T-helper 1 cell (primary cell): ENCODE results near the gene THSD7A.
"Not testable (repeated sequence)": the region's sequence is repeated elsewhere in the genome, so short reads cannot be mapped to it uniquely, and the experiment has no call there.

ENCODE experiments used
- DNase-seq, 5 donors: peaks; one replicate each; pipeline ENCODE4 v3.0.0-alpha.2; 2012 to 2020

The THSD7A gene

GRCh38 chr7:11443934-11444333 is 388.1 kb downstream of the THSD7A start:
- DNase-seq = not testable (repeated sequence)

DNA sequence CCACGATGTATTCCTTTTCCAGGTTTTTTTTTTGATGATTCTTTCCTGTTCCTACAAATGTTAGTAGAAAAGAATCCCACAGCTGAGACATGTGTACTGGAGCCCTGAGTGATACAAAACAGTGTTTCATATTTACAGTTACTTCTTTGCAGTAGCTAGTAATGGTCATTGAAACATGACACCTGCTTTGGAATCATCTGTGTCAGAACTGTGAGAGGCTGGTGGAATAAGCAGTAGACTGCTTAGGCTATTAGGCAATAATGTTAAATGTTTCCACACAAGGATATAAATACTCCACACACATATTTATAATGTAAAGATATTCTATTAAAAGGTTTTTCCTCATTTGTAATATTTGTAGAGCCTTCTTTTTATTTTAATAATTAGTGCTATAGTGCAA is 394.0 kb downstream of the THSD7A start:
- no peak for DNase-seq

GRCh38 chr7:11436773-11437524 is 395.0 kb downstream of the THSD7A start:
- no peak for DNase-seq

DNA sequence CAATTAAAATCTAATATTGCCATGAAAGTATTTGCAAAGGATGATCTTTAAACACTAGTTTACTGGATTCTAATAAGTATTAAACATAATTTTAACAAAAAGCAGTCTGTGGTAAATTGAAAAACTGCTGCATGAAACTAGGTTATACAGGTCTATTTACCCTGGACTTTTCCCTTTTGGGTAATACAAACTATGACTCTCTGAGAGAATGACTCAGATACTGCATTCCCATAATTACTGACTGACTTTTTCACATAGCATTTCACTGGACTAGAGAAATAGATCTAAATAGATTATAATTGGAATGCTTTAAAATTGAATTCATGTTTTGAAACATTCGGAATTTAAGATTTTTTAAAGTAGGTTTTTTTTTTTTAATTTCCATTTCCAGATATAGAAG is 395.7 kb downstream of the THSD7A start:
- DNase-seq = no peak

DNA sequence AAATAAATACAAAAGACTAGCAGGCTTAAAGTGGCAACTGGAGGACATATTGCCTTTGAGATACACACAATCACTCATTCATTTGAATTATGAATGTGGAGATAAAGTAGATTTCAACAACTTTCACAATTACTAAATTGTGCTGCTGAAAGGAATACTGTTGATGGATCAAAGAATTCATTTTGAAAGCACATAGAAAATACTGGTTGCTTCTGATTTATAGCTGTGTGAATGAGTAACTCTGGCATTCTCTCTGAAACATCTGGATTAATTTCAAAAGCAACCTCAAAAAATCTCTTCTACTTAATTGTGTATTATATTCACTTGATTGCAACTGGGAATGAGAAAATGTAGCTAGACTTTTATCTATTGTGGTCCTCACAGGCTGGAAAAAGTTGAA is 397.6 kb downstream of the THSD7A start:
- no peak for DNase-seq

GRCh38 chr7:11430841-11431240 is 401.2 kb downstream of the THSD7A start:
- no peak for DNase-seq

GRCh38 chr7:11430112-11430511 is 401.9 kb downstream of the THSD7A start:
- no peak for DNase-seq

GRCh38 chr7:11428877-11429581 is 403.0 kb downstream of the THSD7A start:
- DNase-seq = no peak

DNA sequence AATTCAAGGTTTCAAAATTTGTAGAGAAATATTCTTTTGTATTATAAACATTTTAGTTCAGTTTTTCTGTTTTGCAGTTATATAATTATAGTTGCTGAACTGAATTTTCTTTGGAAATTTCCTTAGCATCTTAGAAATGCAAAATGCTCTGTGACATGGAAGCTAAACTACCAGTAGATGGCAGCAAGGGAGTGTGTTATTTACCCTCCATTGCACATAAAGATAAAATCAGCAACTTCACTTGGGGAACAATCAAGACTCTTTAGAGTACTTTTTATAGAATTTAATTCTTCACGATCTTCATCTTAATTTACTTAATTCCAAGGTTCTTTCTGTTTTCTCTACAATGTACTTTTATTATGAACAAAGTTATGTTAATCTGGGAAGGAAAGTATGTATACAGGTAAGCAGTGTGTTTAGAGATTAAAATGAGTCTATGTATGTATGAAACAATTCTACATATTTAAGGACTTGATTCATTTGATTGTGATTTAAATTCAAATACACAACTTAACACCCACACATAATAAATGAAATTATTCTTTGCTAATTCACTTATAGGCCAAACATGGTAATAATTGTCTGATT is 404.2 kb downstream of the THSD7A start:
- peak in 1 of 5 donors; percentile 13 for DNase-seq

DNA sequence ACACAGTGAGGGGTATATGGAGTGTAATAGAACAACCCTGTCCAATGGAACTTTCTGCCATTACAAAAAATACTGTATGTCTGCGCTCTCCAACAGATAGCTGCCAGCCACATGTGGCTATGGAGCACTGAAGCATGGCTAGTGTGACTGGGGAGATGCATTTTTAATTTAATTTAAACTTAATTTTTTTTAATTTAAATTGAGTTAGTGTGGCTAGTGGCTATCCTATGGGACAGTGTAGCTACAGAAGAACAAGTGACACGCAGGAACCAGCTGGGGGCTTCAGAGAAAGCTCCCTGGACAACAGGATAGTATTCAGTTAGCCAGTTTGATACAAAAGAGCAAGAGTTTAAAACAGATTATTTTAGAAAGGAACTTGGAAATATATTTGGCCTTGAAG is 408.0 kb downstream of the THSD7A start:
- DNase-seq = no peak

DNA sequence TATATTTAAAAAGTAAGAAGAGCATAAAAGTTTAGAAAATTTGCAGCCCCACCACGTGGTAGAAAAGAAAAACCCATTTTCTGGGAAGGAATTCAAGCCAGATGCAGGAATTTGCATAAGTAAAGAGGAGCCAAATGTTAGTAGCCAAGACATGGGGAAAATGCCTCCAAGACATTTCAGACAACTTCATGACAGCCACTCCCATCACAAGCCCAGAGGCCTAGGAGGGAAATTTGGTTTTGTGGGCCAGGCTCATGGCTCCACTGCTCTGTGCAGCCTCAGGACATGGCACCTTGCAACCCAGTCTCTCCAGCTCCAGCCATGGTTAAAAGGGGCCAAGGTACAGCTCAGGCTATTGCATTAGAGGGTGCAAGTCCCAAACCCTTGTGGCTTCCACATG is 411.9 kb downstream of the THSD7A start:
- DNase-seq = no peak

DNA sequence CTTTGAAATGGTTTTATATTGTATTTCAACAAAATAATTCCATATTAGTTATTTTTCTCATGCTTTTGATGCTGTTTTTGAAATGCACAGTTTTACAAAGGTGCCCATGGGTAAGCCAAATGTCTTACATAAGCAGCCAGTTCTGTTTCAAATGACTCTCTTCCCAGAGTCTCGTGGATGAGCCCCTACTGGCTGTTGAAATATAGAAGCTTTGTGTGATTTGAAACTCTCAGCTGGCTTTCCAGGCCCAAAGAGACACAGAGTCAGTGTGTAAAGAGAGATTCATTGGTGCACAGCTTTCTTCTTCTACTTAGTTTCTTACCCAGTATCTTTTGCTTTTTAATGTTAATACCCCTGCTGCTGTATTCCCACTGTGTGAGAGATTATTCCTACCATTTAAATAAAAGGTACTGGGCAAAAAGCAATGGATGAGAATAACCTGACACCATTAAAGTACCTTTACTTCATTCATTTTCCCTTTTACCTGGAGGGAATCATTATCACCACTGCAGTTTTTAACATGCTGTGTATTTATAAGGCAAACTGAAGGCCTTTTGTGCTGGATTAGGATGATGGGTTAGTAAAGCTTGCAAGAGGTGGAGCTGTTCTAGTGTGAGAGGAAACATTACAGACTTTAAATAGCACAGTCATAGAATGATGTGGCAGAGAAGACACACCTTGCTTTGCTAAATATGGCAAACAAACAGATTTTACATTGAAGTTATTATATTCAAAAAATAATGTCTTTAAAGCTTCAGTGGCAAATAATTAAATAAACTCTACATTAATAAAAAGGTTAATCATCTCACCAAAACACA is 415.1 kb downstream of the THSD7A start:
- no peak for DNase-seq

GRCh38 chr7:11415101-11415500 is 416.9 kb downstream of the THSD7A start:
- DNase-seq = no peak

DNA sequence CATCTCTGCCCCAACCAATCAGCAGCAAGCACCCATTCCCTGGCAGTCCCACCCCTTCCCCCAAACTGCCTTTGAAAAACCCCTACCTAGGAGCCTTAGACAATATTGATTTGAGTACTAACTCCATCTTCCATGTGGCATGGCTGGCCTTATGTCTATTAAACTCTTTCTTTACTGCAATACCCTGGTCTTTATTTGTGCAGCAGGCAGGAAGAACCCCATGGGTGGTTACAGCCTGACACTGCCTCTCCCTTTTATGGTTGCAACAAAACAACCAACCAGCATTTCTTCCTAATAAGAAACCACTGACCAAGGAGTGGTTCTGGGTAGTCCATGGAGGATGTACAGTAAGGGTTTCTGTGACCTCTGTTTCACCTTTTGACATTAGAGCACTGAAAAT is 418.1 kb downstream of the THSD7A start:
- no peak for DNase-seq

GRCh38 chr7:11412036-11412435 is 420.0 kb downstream of the THSD7A start:
- DNase-seq = no peak

DNA sequence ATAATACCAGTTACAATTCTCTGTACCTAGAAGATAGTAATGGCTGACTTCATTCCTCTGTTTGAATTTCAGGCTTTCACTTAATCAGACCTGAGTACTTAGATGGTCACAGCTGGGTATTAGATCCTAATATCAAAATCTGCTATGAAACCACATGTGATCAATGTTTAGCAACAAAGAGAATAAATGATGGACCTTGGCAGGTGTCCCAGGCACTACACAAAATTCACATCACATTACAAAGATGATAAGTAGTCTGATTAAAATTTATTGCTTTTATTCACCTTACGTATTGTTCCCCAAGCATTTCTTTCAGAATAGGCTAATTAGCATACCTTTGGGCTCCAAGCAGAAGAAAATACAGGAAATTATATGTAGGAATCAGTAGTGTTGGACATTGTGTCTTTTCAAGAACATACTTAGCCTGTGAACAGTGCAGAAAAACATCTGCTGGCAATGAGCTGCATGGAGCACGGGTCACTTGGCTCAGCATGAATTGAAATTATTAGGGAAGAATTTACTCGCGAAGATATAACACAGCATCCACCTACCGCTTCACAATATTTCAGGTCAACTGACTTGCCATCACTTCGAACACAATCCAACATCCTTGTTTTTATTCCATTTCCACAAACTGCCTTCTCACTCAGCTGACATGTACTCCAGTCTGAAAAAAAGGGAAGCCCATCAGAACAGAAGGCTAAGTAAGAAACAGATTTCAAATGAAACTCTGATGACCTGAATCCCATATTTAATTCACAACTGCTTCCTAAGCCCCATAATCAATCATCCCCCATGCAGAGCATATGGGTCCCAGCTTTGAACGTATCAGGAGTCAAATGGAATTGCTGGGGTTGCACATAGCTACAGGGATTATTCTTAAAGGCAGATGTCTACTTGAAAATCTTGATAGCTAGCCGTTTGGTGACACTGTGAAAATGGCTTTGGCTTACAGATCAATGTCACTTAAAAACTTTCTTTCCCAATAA is 421.0 kb downstream of the THSD7A start:
- no peak for DNase-seq

GRCh38 chr7:11404355-11404754 is 427.6 kb downstream of the THSD7A start:
- no peak for DNase-seq

DNA sequence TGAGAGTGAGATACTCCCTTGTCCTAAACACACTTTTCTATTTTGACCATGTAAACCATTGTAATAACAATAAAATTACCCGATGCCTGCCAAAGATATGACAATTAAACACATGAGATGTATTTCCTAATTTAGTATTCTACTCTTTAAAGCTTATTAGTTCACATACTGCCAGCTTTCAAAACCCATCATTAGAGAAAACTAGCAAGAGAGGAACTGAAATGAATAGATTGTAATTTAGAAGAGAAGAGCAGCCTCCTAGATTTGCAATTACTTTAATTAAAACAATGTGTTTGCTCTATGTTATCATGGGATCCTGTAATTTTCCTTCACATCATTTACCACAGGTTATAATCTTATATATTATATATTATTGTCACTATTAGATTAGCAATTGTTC is 428.2 kb downstream of the THSD7A start:
- DNase-seq = no peak

DNA sequence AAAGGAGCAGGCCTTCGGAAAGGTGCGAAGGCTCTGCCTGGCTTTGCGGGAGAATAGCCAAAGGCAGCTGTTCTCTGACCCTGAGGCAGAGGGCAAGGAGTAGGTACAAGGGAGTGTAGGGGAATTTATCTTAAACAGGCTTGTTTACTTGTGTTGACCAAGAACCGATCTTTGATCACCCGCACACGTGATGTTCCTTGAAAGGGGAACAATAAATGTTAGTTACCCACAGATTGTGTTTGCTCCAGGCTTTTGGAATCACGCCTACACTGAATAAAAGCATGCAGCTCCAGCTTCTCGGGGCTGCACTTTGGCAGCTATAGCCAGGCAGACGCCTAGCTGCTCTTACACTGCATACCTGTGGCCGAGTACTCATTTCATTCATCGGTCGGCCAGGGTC is 437.6 kb downstream of the THSD7A start:
- no peak for DNase-seq

DNA sequence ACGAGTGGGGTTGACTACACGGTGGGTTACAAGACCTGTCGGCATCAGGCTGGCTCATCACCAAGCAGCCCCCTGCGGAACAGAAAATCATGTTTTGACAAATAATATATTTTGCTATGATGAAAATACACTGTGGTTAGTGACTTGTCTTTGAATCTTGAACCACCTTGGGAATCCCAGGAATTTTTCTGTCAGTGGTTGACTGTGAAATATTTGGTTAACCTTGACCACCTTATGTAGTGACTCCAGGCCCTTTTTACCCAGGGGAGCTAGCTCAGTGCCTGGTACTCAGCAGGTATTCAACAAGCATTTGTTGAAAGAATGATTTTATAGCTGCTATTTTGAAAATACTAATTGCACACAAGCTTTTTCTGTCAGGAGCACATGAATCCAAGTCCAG is 452.4 kb downstream of the THSD7A start:
- no peak for DNase-seq

DNA sequence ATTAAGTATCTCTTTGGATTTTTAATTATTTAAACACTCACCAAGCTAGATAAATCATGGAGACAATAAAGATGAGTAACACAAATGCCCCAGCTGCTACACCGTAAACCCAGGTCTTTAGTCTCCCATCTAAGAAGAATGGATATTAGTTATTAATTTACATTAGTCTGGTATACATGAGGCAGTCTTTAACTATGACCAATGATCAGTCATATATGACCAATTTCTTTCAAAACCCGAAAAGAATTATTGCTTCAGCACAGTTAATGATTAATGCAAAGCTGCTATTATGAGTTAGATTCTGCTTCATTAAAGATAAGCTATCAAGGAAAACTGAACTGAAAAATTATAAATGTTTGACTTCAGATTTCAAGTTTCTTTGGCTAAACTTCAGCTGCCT is 455.5 kb downstream of the THSD7A start:
- DNase-seq = no peak

DNA sequence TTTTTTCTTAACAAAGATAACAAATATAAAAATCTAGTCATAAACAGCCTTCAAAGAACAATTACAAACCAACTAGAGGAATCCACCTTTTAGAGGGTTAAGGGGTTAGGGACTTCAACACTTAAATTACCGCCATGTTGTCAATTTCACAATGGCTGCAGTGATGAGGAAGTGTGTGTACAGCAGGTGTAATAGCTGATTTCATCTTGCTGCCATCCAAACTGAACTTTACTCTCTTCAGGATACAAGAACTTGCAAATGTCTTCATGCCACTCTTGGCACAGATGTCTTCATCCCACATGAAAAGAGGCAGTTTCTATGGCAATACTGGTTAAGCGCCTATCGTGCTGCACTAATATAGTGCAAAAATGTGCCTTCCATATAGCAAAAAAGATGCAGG is 457.4 kb downstream of the THSD7A start:
- no peak for DNase-seq
